A549 (cell line): Measurements from ENCODE around the gene CEBPG.

ENCODE experiments used
- BHLHE40 ChIP-seq: IDR thresholded peaks from 2 replicates; pipeline ENCODE4 v1.6.1; 2012; ENCODE audit warnings: low read depth, low read length, inconsistent platforms
- JUN ChIP-seq, 2 experiments: fragments of >200 bp; sonication (Bioruptor Twin); formaldehyde crosslinking; IDR thresholded peaks; 2 replicates in 1 of 2; 3 replicates in 1 of 2; pipeline ENCODE4 v1.6.1; 2016 to 2017
- MYC ChIP-seq: IDR thresholded peaks from 2 replicates; pipeline ENCODE4 v1.6.1; 2012; ENCODE audit warnings: mild to moderate bottlenecking, inconsistent platforms, low read length, improper control_type of control experiment, borderline replicate concordance
- NFE2L2 ChIP-seq: fragments of 150-350 bp; conservative IDR thresholded peaks from 2 replicates; pipeline ENCODE4 v1.6.1; 2014; ENCODE audit warnings: low read length
- POLR2A ChIP-seq: IDR thresholded peaks from 2 replicates; pipeline ENCODE4 v1.6.1; 2012; ENCODE audit warnings: mild to moderate bottlenecking, low read length
- RFX5 ChIP-seq: fragments of 450-650 bp; IDR thresholded peaks from 2 replicates; pipeline ENCODE4 v1.7.1; 2014; ENCODE audit warnings: antibody characterized with exemption, mild to moderate bottlenecking, moderate library complexity
- RNF2 ChIP-seq: fragments of 200-600 bp; sonication (generic); IDR thresholded peaks from 2 replicates; pipeline ENCODE4 v1.6.1; 2016; ENCODE audit warnings: low read depth, mild to moderate bottlenecking, antibody characterized with exemption, moderate library complexity, borderline replicate concordance
- TF ChIP-seq, protein P1 (sequence below): fragments of >200 bp; sonication (Bioruptor Twin); formaldehyde crosslinking; IDR thresholded peaks from 3 replicates; pipeline ENCODE4 v1.5.1; 2016

DNA sequence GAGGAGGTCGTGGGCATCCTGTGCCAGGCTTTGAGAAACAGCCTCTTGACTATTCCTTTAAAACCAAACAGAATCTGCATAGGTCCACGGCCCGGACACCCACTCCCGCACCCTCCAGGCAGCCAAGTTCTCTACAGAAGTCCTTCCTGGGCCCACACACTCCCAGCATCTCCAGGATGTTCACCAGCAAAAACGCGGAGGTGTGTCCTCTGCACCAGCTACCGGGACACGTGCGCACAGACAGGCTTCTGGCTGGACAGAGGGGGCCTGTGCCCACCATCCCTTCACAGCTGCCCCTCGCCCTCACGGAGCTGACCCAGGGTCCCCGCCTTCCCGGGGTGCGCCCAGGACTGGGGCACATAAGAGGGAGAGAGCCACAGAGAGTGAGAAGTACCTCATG lies 44.2 kb downstream of the CEBPG start:
- TF ChIP-seq, protein P1, sequence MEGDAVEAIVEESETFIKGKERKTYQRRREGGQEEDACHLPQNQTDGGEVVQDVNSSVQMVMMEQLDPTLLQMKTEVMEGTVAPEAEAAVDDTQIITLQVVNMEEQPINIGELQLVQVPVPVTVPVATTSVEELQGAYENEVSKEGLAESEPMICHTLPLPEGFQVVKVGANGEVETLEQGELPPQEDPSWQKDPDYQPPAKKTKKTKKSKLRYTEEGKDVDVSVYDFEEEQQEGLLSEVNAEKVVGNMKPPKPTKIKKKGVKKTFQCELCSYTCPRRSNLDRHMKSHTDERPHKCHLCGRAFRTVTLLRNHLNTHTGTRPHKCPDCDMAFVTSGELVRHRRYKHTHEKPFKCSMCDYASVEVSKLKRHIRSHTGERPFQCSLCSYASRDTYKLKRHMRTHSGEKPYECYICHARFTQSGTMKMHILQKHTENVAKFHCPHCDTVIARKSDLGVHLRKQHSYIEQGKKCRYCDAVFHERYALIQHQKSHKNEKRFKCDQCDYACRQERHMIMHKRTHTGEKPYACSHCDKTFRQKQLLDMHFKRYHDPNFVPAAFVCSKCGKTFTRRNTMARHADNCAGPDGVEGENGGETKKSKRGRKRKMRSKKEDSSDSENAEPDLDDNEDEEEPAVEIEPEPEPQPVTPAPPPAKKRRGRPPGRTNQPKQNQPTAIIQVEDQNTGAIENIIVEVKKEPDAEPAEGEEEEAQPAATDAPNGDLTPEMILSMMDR, result no peak
- no peak for TF ChIP-seq POLR2A
- no peak for TF ChIP-seq RNF2
- TF ChIP-seq JUN (IDR thresholded peaks at IDR 0.05), result no peak
- TF ChIP-seq BHLHE40, result no peak
- TF ChIP-seq MYC, result no peak
- no peak for TF ChIP-seq RFX5
- no peak for TF ChIP-seq NFE2L2
